MM.1S (cell line): ENCODE data around the gene F13A1.

Experiments used
- DNase-seq: peaks from one replicate; pipeline ENCODE4 v3.0.0-alpha.2; 2015
- H2AFZ ChIP-seq: fragments of 300-600 bp; sonication (generic); 2 replicates; pipeline ENCODE4 v1.6.0; 2016; ENCODE audit warnings: antibody characterized with exemption, low read length
- H3F3A ChIP-seq: fragments of 300-600 bp; sonication (generic); 2 replicates; pipeline ENCODE4 v1.6.1; 2016; ENCODE audit warnings: mild to moderate bottlenecking, antibody characterized with exemption, low read length, moderate library complexity, mixed read lengths; ENCODE audit not compliant: insufficient read depth
- H3K27ac ChIP-seq: fragments of 300-600 bp; sonication (generic); 2 replicates; pipeline ENCODE4 v1.5.1; 2016; ENCODE audit warnings: mild to moderate bottlenecking, low read length
- H3K27me3 ChIP-seq: fragments of 300-600 bp; sonication (generic); replicated peaks from 2 replicates; pipeline ENCODE4 v1.6.0; 2016; ENCODE audit warnings: low read length; ENCODE audit not compliant: insufficient read depth
- H3K36me3 ChIP-seq: fragments of 300-600 bp; sonication (generic); replicated peaks from 2 replicates; pipeline ENCODE4 v1.6.1; 2016; ENCODE audit warnings: mild to moderate bottlenecking, low read length, mixed read lengths; ENCODE audit not compliant: insufficient read depth
- H3K4me1 ChIP-seq: fragments of 300-600 bp; sonication (generic); 2 replicates; pipeline ENCODE4 v1.6.1; 2016; ENCODE audit warnings: low read length, mixed read lengths
- H3K4me2 ChIP-seq: fragments of 300-600 bp; sonication (generic); 2 replicates; pipeline ENCODE4 v1.6.0; 2016; ENCODE audit warnings: low read depth, low read length
- H3K4me3 ChIP-seq: fragments of 300-600 bp; sonication (generic); 2 replicates; pipeline ENCODE4 v1.5.1; 2016; ENCODE audit warnings: low read length, mixed read lengths
- H3K79me2 ChIP-seq: fragments of 300-600 bp; sonication (generic); 2 replicates; pipeline ENCODE4 v1.6.1; 2016; ENCODE audit warnings: mixed run types, low read length, mixed read lengths
- H3K9ac ChIP-seq: fragments of 300-600 bp; sonication (generic); 2 replicates; pipeline ENCODE4 v1.6.1; 2016; ENCODE audit warnings: low read length, mixed read lengths
- H3K9me2 ChIP-seq: fragments of 300-600 bp; sonication (generic); replicated peaks from 2 replicates; pipeline ENCODE4 v1.6.1; 2016; ENCODE audit warnings: mild to moderate bottlenecking, low read length, mixed read lengths; ENCODE audit not compliant: insufficient read depth
- H3K9me3 ChIP-seq: fragments of 300-600 bp; sonication (generic); replicated peaks from 2 replicates; pipeline ENCODE4 v1.6.1; 2016; ENCODE audit warnings: mild to moderate bottlenecking, low read length, mixed read lengths; ENCODE audit not compliant: insufficient read depth
- H4K20me1 ChIP-seq: fragments of 300-600 bp; sonication (generic); 2 replicates; pipeline ENCODE4 v1.6.1; 2016; ENCODE audit warnings: mild to moderate bottlenecking, low read length, moderate library complexity, mixed read lengths; ENCODE audit not compliant: insufficient read depth
- CTCF ChIP-seq: fragments of 300-600 bp; sonication (generic); IDR thresholded peaks from 2 replicates; pipeline ENCODE4 v1.5.1; 2016; ENCODE audit warnings: antibody characterized with exemption, low read length, mixed read lengths
- EZH2 ChIP-seq: fragments of 300-600 bp; sonication (generic); optimal IDR thresholded peaks from 2 replicates; pipeline ENCODE3; 2017; ENCODE audit warnings: low read depth, mild to moderate bottlenecking, antibody characterized with exemption, low read length, mixed read lengths
- EZH2phosphoT487 ChIP-seq: fragments of 300-600 bp; sonication (generic); IDR thresholded peaks from 2 replicates; pipeline ENCODE4 v1.6.1; 2018; ENCODE audit warnings: antibody characterized with exemption, low read length

F13A1 gene

GRCh38 chr6:6218759-6219085, 101.7 kb downstream of the F13A1 start:
- H3K4me3 ChIP-seq = no peak overlapping the region
- TF ChIP-seq EZH2 = no peak
- TF ChIP-seq CTCF = no peak
- TF ChIP-seq EZH2phosphoT487 = no peak
- no peaks in the 10 kb centered on the region for H3K9me3 ChIP-seq
- H3K9me2 ChIP-seq = no peaks in the 10 kb centered on the region
- no peaks in the 10 kb centered on the region for H3K4me1 ChIP-seq
- no peak overlapping the region for H3K9ac ChIP-seq
- no peaks in the 10 kb centered on the region for H3K27me3 ChIP-seq
- H3F3A ChIP-seq = no peaks in the 10 kb centered on the region
- H4K20me1 ChIP-seq = no peaks in the 10 kb centered on the region
- DNase-seq = no peak
- H3K79me2 ChIP-seq = no peaks in the 10 kb centered on the region
- H3K4me2 ChIP-seq = no peak overlapping the region
- H2AFZ ChIP-seq = no peak overlapping the region
- H3K36me3 ChIP-seq = no peaks in the 10 kb centered on the region
- H3K27ac ChIP-seq = no peak overlapping the region

GRCh38 chr6:6217855-6218758, 102.4 kb downstream of the F13A1 start:
- Histone ChIP-seq H3K36me3 (no peaks in the 10 kb centered on the region), H4K20me1 (no peaks in the 10 kb centered on the region), H3K4me2 (no peak overlapping the region), H3K27me3 (no peaks in the 10 kb centered on the region), H3K9me3 (no peaks in the 10 kb centered on the region), H3F3A (no peaks in the 10 kb centered on the region), H3K9ac (no peak overlapping the region), H2AFZ (no peak overlapping the region), H3K9me2 (no peaks in the 10 kb centered on the region), H3K4me3 (no peak overlapping the region), H3K79me2 (no peaks in the 10 kb centered on the region), H3K4me1 (no peaks in the 10 kb centered on the region), H3K27ac (no peak overlapping the region)
- no peak for DNase-seq
- TF ChIP-seq CTCF (no peak), EZH2phosphoT487 (no peak), EZH2 (no peak)

GRCh38 chr6:6210994-6211393, 109.5 kb downstream of the F13A1 start:
- H3K4me3 ChIP-seq = no peak overlapping the region
- no peaks in the 10 kb centered on the region for H4K20me1 ChIP-seq
- H3K27me3 ChIP-seq = no peaks in the 10 kb centered on the region
- no peak overlapping the region for H3K9ac ChIP-seq
- no peaks in the 10 kb centered on the region for H3K79me2 ChIP-seq
- TF ChIP-seq EZH2 (no peak), EZH2phosphoT487 (no peak), CTCF (no peak)
- no peak overlapping the region for H3K4me2 ChIP-seq
- DNase-seq = no peak
- no peaks in the 10 kb centered on the region for H3K4me1 ChIP-seq
- no peak overlapping the region for H2AFZ ChIP-seq
- no peaks in the 10 kb centered on the region for H3K9me2 ChIP-seq
- H3K27ac ChIP-seq = no peak overlapping the region
- H3K9me3 ChIP-seq = no peaks in the 10 kb centered on the region
- H3K36me3 ChIP-seq = no peaks in the 10 kb centered on the region
- H3F3A ChIP-seq = no peaks in the 10 kb centered on the region
